H1 (cell line): ENCODE results near the gene NUTM2F. TPM values are rescaled to one million over a fixed set of nuclear protein-coding genes. Genes with fewer than 3 reads are reported as not detected.
"Not testable (repeated sequence)": the region's sequence is repeated elsewhere in the genome, so short reads cannot be mapped to it uniquely, and the experiment has no call there.

Experiments used
- CTCF ChIA-PET: fragments of 300-600 bp; sonication (Branson Sonifier 250); formaldehyde crosslinking; loops from one replicate; lab custom pipeline; 2021; ENCODE audit not compliant: partially characterized antibody; lab: Charles Lee
- POLR2A ChIA-PET: fragments of 300-600 bp; sonication (Branson Sonifier 250); formaldehyde crosslinking; loops from one replicate; lab custom pipeline; 2021; ENCODE audit warnings: inconsistent platforms; ENCODE audit not compliant: partially characterized antibody; lab: Charles Lee
- DNase-seq, 2 experiments: peaks; one replicate each; pipeline versions ENCODE4 v3.0.0 to v3.0.0-alpha.2; 2010 to 2022; ENCODE audit warnings: low spot score in 2 of 2, low read depth in 1 of 2, mixed read lengths in 1 of 2
- FAIRE-seq: peaks from 2 replicates; lab custom pipeline; 2011; peaks lifted over from hg19 to GRCh38; lab: Jason Lieb, UNC
- H2AFZ ChIP-seq: 2 replicates; pipeline ENCODE4 v1.8.1; 2012; ENCODE audit warnings: low read length, inconsistent platforms
- H2AK5ac ChIP-seq: 2 replicates; pipeline ENCODE4 v1.6.1; 2013; ENCODE audit warnings: low read depth, low read length
- H2BK120ac ChIP-seq: replicated peaks from 2 replicates; pipeline ENCODE3; 2013; ENCODE audit warnings: low read depth, low read length, inconsistent platforms
- H2BK12ac ChIP-seq: 2 replicates; pipeline ENCODE4 v1.6.1; 2013; ENCODE audit warnings: low read depth, low read length
- H2BK15ac ChIP-seq: 2 replicates; pipeline ENCODE4 v1.6.1; 2013; ENCODE audit warnings: low read length
- H2BK20ac ChIP-seq: 2 replicates; pipeline ENCODE4 v1.6.1; 2013; ENCODE audit warnings: low read length
- H2BK5ac ChIP-seq: 2 replicates; pipeline ENCODE4 v1.6.1; 2013; ENCODE audit warnings: low read depth, low read length
- H3K14ac ChIP-seq: 2 replicates; pipeline ENCODE4 v1.6.1; 2013; ENCODE audit warnings: inconsistent platforms; ENCODE audit not compliant: insufficient read length
- H3K18ac ChIP-seq: 2 replicates; pipeline ENCODE4 v1.6.1; 2013; ENCODE audit warnings: low read length; ENCODE audit errors: extremely low read depth
- H3K23ac ChIP-seq: 2 replicates; pipeline ENCODE4 v1.6.1; 2013; ENCODE audit warnings: inconsistent platforms; ENCODE audit not compliant: insufficient read length
- H3K23me2 ChIP-seq: 2 replicates; pipeline ENCODE4 v1.6.1; 2013; ENCODE audit warnings: low read depth, low read length
- H3K27ac ChIP-seq: 2 replicates; pipeline ENCODE4 v1.6.1; 2011; ENCODE audit warnings: low read depth, low read length, inconsistent platforms
- H3K27me3 ChIP-seq, 4 experiments: replicated peaks in 1 of 4; 1 replicate in 1 of 4; 2 replicates in 3 of 4; pipeline versions ENCODE4 v1.6.1 to v1.8.1; 2011 to 2013; ENCODE audit warnings: low read length in 3 of 4, mild to moderate bottlenecking in 3 of 4, inconsistent platforms in 2 of 4, mixed read lengths in 2 of 4, moderate library complexity in 1 of 4; ENCODE audit not compliant: control insufficient read depth in 3 of 4, insufficient read depth in 3 of 4; ENCODE audit errors: extremely low read depth in 1 of 4
- H3K36me3 ChIP-seq, 4 experiments: 2 replicates each; pipeline versions ENCODE4 v1.6.1 to v1.8.1; 2011 to 2013; ENCODE audit warnings: mild to moderate bottlenecking in 4 of 4, low read length in 3 of 4, moderate library complexity in 2 of 4, control low read depth in 1 of 4, inconsistent platforms in 1 of 4; ENCODE audit not compliant: insufficient read depth in 4 of 4, control insufficient read depth in 2 of 4
- H3K4ac ChIP-seq: replicated peaks from 2 replicates; pipeline ENCODE3; 2013; ENCODE audit warnings: low read length, low read depth, mixed read lengths, inconsistent platforms; ENCODE audit not compliant: insufficient read length
- H3K4me1 ChIP-seq, 4 experiments: replicated peaks in 1 of 4; 1 replicate in 1 of 4; 2 replicates in 3 of 4; pipeline versions ENCODE4 v1.6.1 to v1.8.1; 2011 to 2013; ENCODE audit warnings: low read length in 3 of 4, inconsistent platforms in 2 of 4, mixed read lengths in 1 of 4; ENCODE audit not compliant: insufficient read depth in 4 of 4, control insufficient read depth in 3 of 4
- H3K4me2 ChIP-seq, 2 experiments: 2 replicates each; pipeline versions ENCODE4 v1.6.1 to v1.8.1; 2011 to 2013; ENCODE audit warnings: low read depth in 2 of 2, low read length in 2 of 2, control low read depth in 1 of 2, inconsistent platforms in 1 of 2, mild to moderate bottlenecking in 1 of 2; ENCODE audit not compliant: insufficient read depth in 1 of 2
- H3K4me3 ChIP-seq, 4 experiments: fragments of 200-600, 300-600 bp in 1 of 4; sonication (generic), shearing (Covaris generic), sonication (Bioruptor Twin) in 1 of 4; 2 replicates each; pipeline versions ENCODE4 v1.5.1 to v1.8.1; 2011 to 2016; ENCODE audit warnings: low read length in 4 of 4, low read depth in 3 of 4, control low read depth in 2 of 4, inconsistent platforms in 2 of 4, mild to moderate bottlenecking in 2 of 4, mixed read lengths in 1 of 4, moderate library complexity in 1 of 4; ENCODE audit not compliant: insufficient read depth in 2 of 4; ENCODE audit errors: extremely low read depth in 1 of 4
- H3K56ac ChIP-seq: replicated peaks from 2 replicates; pipeline ENCODE3; 2013; ENCODE audit warnings: low read depth, mild to moderate bottlenecking, mixed read lengths, low read length, inconsistent platforms; ENCODE audit not compliant: insufficient read length
- H3K79me1 ChIP-seq: 2 replicates; pipeline ENCODE4 v1.6.1; 2013; ENCODE audit warnings: low read depth, low read length, control low read depth
- H3K79me2 ChIP-seq, 2 experiments: 2 replicates each; pipeline versions ENCODE4 v1.6.1 to v1.8.1; 2012 to 2013; ENCODE audit warnings: low read length in 2 of 2, mild to moderate bottlenecking in 2 of 2, inconsistent platforms in 1 of 2; ENCODE audit not compliant: insufficient read depth in 2 of 2, control insufficient read depth in 1 of 2
- H3K9ac ChIP-seq, 4 experiments: replicated peaks in 1 of 4; 1 replicate in 1 of 4; 2 replicates in 3 of 4; pipeline versions ENCODE4 v1.6.1 to v1.8.1; 2011 to 2013; ENCODE audit warnings: low read depth in 3 of 4, low read length in 3 of 4, control low read depth in 2 of 4, mild to moderate bottlenecking in 2 of 4, moderate library complexity in 2 of 4, inconsistent platforms in 1 of 4; ENCODE audit errors: extremely low read depth in 1 of 4
- H3K9me3 ChIP-seq, 2 experiments: 2 replicates each; pipeline versions ENCODE4 v1.6.1 to v1.8.1; 2012 to 2013; ENCODE audit warnings: mild to moderate bottlenecking in 2 of 2, moderate library complexity in 2 of 2, control low read depth in 1 of 2, inconsistent platforms in 1 of 2, low read depth in 1 of 2, low read length in 1 of 2, mixed read lengths in 1 of 2; ENCODE audit not compliant: insufficient read depth in 2 of 2
- H4K20me1 ChIP-seq, 2 experiments: replicated peaks in 1 of 2; 2 replicates each; pipeline versions ENCODE3 to v1.8.1; 2011 to 2013; ENCODE audit warnings: inconsistent platforms in 2 of 2, low read length in 2 of 2, mild to moderate bottlenecking in 1 of 2; ENCODE audit not compliant: insufficient read depth in 2 of 2, control insufficient read depth in 1 of 2
- H4K5ac ChIP-seq: 2 replicates; pipeline ENCODE4 v1.6.1; 2013; ENCODE audit warnings: low read length, low read depth, mixed read lengths, inconsistent platforms; ENCODE audit not compliant: insufficient read length
- H4K8ac ChIP-seq: 2 replicates; pipeline ENCODE4 v1.8.0; 2013; ENCODE audit warnings: mild to moderate bottlenecking, moderate library complexity, low read length, inconsistent platforms; ENCODE audit not compliant: insufficient read depth; ENCODE audit errors: extremely low read depth
- H4K91ac ChIP-seq: replicated peaks from 2 replicates; pipeline ENCODE3; 2013; ENCODE audit warnings: low read length, mixed read lengths, inconsistent platforms; ENCODE audit not compliant: insufficient read length
- ATF3 ChIP-seq: IDR thresholded peaks from 2 replicates; pipeline ENCODE4 v1.6.1; 2011; ENCODE audit warnings: low read depth, mild to moderate bottlenecking, low read length; ENCODE audit not compliant: insufficient read depth
- CREB1 ChIP-seq: IDR thresholded peaks from 2 replicates; pipeline ENCODE4 v1.6.1; 2012; ENCODE audit warnings: inconsistent platforms
- KDM4A ChIP-seq: IDR thresholded peaks from one replicate; pipeline ENCODE4 v1.7.1; 2012; ENCODE audit warnings: low read depth, mild to moderate bottlenecking, moderate library complexity, low read length, inconsistent platforms; ENCODE audit not compliant: severe bottlenecking
- PHF8 ChIP-seq: fragments of 200-600 bp; sonication (generic); conservative IDR thresholded peaks from 2 replicates; pipeline ENCODE4 v1.7.1; 2012; ENCODE audit warnings: low read depth, mild to moderate bottlenecking, inconsistent platforms, low read length, moderate library complexity
- POLR2A ChIP-seq, 2 experiments: IDR thresholded peaks; 1 replicate in 1 of 2; 2 replicates in 1 of 2; pipeline ENCODE4 v1.6.1; 2011; ENCODE audit warnings: low read depth in 2 of 2, low read length in 2 of 2, mild to moderate bottlenecking in 2 of 2; ENCODE audit errors: control extremely low read depth in 1 of 2
- POLR2AphosphoS5 ChIP-seq: IDR thresholded peaks from 2 replicates; pipeline ENCODE4 v1.6.1; 2011; ENCODE audit warnings: low read depth, low read length
- SIN3A ChIP-seq, 2 experiments: IDR thresholded peaks in 1 of 2; conservative IDR thresholded peaks in 1 of 2; 2 replicates each; pipeline ENCODE4 v1.6.1; 2011 to 2012; ENCODE audit warnings: low read length in 2 of 2, improper control_type of control experiment in 1 of 2, low read depth in 1 of 2, mild to moderate bottlenecking in 1 of 2
- SRF ChIP-seq: IDR thresholded peaks from 2 replicates; pipeline ENCODE4 v1.6.1; 2011; ENCODE audit warnings: mild to moderate bottlenecking, low read depth, low read length, moderate library complexity
- TAF1 ChIP-seq: IDR thresholded peaks from 2 replicates; pipeline ENCODE4 v1.6.1; 2011; ENCODE audit warnings: mild to moderate bottlenecking, low read depth, low read length
- TBP ChIP-seq: IDR thresholded peaks from 2 replicates; pipeline ENCODE4 v1.6.1; 2011; ENCODE audit warnings: low read depth, low read length, improper control_type of control experiment
- WGBS, 2 experiments: shearing (Covaris generic) in 1 of 2; methylation state at CpG; one replicate each; pipeline versions ENCODE4 v1.1.6 to v1.1.7; 2013 to 2015; ENCODE audit warnings: low lambda C conversion rate in 2 of 2, mixed read lengths in 2 of 2, inconsistent platforms in 1 of 2, low coverage in 1 of 2, missing lambda C conversion rate in 1 of 2; ENCODE audit not compliant: insufficient replicate concordance in 2 of 2, insufficient coverage in 1 of 2, insufficient read length in 1 of 2; ENCODE audit errors: extremely low coverage in 1 of 2, missing lambda C conversion rate in 1 of 2; 5-methylcytosine and 5-hydroxymethylcytosine counted together
- polyA plus RNA-seq, 7 experiments: library from polyadenylated mRNA; depleted of rRNA in 3 of 7; stranded (reverse) in 5 of 7; unstranded in 2 of 7; fragments of >200 nt in 5 of 7; fragments of 200-250 nt in 2 of 7; gene quantifications; 1 replicate in 5 of 7; 2 replicates in 1 of 7; 4 replicates in 1 of 7; pipeline versions ENCODE4 v1.2.1 to v1.2.3, GENCODE V29; 2011 to 2013; ENCODE audit warnings: missing spikeins in 2 of 7, mixed read lengths in 2 of 7
- total RNA-seq: library from RNA; stranded (reverse); fragmentation: NEBNext Ultra II Directional; extraction: Animal tissue kit (Norgen Biotek cat#: 25700); gene quantifications from 2 replicates; pipeline ENCODE4 v1.2.1, GENCODE V29; 2021

The NUTM2F gene
- total and polyA plus RNA-seq, 2 of the 8 experiments (the other 6 are each of a cell fraction or from before 2014, with no cell fraction given): 0.06 to 0.19 TPM

- POLR2A ChIA-PET: not testable (repeated sequence)
These were observed 46.0 kb upstream of the NUTM2F start for GRCh38 chr9:94374176-94375056.

More at GRCh38 chr9:94374176-94375056, 46.0 kb upstream of the NUTM2F start:
- H3K4me2 ChIP-seq: peak overlapping the region; percentile 35 to 66; a peak in 3 of 4 replicates
- H3K4ac ChIP-seq, H2AFZ ChIP-seq, H3K79me1 ChIP-seq, H3K27me3 ChIP-seq, H4K91ac ChIP-seq, H3K23me2 ChIP-seq, H3K56ac ChIP-seq, H2BK15ac ChIP-seq, H2AK5ac ChIP-seq, H3K36me3 ChIP-seq, H2BK20ac ChIP-seq, H3K9me3 ChIP-seq, H3K14ac ChIP-seq, H2BK12ac ChIP-seq, H3K27ac ChIP-seq, CTCF ChIA-PET, H3K23ac ChIP-seq, H3K18ac ChIP-seq, H3K4me1 ChIP-seq, H2BK120ac ChIP-seq, H2BK5ac ChIP-seq, H4K20me1 ChIP-seq: not testable (repeated sequence)
- H4K5ac ChIP-seq: peak overlapping the region; percentile 72
- H3K4me3 ChIP-seq: peak overlapping the region; percentile 35 to 62 (median 43)
- H3K9ac ChIP-seq: peak overlapping the region in 1 of 4 experiments; percentile 49; a peak in 4 of 7 replicates
- peaks cover 0 to 21% of the 10 kb centered on the region in 2 experiments; a peak in 2 of 4 replicates for H3K79me2 ChIP-seq
- FAIRE-seq: peak; percentile 77
- peak; percentile 70 for TF ChIP-seq POLR2AphosphoS5
- TF ChIP-seq CREB1: peak; percentile 88
- TF ChIP-seq SRF: peak; percentile 18; the same call in 1 of the 2 replicates
- peak; percentile 81 for TF ChIP-seq TBP
- 0 out of 2 replicates have a peak, but pooled peaks have one; percentile 21 for TF ChIP-seq ATF3
- peak; percentile 48 to 58; a peak in 2 of 3 replicates for TF ChIP-seq POLR2A (IDR thresholded peaks at IDR 0.05; ENCODE audit: control extremely low read depth in 1 of 2, low read depth in 2 of 2, low read length in 2 of 2)
- peak; percentile 78; the same call in 1 of the 2 replicates for TF ChIP-seq TAF1
- peak; percentile 68 for TF ChIP-seq KDM4A
- 0 out of 4 replicates have a peak, but pooled peaks of 1 of the 2 experiments have one; percentile 16 for TF ChIP-seq SIN3A (conservative IDR thresholded peaks at IDR 0.05 in 1 of 2, IDR thresholded peaks at IDR 0.05 in 1 of 2; ENCODE audit: low read depth in 1 of 2, low read length in 2 of 2)
- TF ChIP-seq PHF8: peak; percentile 59; the same call in 1 of the 2 replicates
- H4K8ac ChIP-seq: peak overlapping the region; percentile 68; the same call in 1 of the 2 replicates
- 1% methylated on average over 30 of the region's 106 CpGs; no CpG with 5 or more reads in 1 of the 2 experiments for WGBS, 2 experiments
- peak; percentile 51 to 89 for DNase-seq
